ENCODE data around the gene RNU4-1.

Gene RNU4-1

GRCh38 chr12:120276734-120277133 lies 16.3 kb downstream of the RNU4-1 start:
- DNase-seq (ENCODE audit: low spot score): no peak
- no peak for TF ChIP-seq CTCF (IDR thresholded peaks at IDR 0.05; ENCODE audit: extremely low read depth, insufficient read depth, missing control alignments)
- in situ Hi-C loops (cut with MboI; ENCODE audit: low pct_unique_long_range_greater_than_20kb, low sequenced_read_pairs, unreplicated experiment): no loop called here

DNA sequence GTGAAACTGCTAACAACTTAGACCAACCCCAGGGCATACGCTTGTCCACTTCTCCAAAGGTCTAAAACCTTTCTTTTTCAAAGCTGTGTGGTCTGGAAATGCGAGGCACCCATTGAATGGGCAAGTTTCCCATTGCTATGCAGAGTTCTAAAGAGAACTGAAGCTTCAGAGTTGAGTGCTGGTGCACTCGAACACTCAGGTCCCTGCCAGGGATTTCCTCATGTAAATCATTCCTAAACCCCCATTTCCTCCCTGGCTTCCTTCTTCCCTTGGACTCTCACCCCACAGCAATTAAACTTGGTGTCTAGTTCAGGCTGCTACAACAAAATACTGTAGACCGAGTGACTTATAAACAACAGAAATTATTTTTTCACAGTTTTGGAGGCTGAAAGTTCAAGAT lies 25.3 kb downstream of the RNU4-1 start:
- no peak for DNase-seq (ENCODE audit: low spot score)
- TF ChIP-seq CTCF (IDR thresholded peaks at IDR 0.05; ENCODE audit: extremely low read depth, insufficient read depth, missing control alignments): no peak
- in situ Hi-C loops (cut with MboI; ENCODE audit: low pct_unique_long_range_greater_than_20kb, low sequenced_read_pairs, unreplicated experiment): no loop called here

- DNase-seq (ENCODE audit: low spot score): no peak
- in situ Hi-C loops (cut with MboI; ENCODE audit: low pct_unique_long_range_greater_than_20kb, low sequenced_read_pairs, unreplicated experiment): no loop called here
- no peak for TF ChIP-seq CTCF (IDR thresholded peaks at IDR 0.05; ENCODE audit: extremely low read depth, insufficient read depth, missing control alignments)
Observed at GRCh38 chr12:120266180-120266870, 26.7 kb downstream of the RNU4-1 start.

DNA sequence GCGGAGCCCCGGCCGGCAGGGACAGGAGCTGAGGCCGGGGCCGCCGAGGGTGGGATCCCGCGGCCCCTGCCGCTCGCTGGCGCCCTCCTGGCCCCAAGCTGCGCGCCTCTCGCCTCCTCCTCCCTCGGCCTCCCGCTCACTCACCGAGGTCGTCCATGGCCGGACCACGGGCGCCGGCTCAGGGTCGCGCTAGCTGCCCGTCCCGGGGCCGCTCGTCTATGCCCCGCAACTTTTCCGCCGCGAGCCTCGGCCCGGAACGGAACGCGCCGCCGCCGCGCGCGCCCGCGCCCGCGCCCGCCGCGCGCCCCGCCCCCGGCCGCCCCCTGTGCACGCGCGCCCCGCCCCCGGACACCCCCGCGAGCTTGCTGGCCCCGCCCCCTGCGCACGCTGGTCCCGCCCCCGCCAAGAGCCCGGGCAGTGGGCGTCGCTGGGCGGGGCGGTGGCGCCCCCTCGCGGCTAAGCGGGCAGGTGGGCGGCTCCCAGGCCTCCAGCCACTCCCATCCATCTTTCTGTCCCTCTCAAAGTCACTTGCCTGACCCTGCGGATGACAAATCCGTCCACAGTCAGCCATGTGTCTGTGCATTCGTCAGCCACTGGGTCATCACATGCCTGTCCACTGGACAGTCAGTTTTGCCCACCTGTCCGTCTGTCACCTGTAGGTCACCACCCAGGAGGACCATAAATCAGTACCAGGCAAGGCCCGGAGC lies 27.4 kb downstream of the RNU4-1 start, which contains the start of gene PXN:
Gene PXN, minus strand, starts transcription at position 258 of the 707 bp plus-strand sequence. Its CDS starts 101 bp downstream, at position 157.
- DNase-seq (ENCODE audit: low spot score): peak; percentile 96
- in situ Hi-C loops (cut with MboI; ENCODE audit: low pct_unique_long_range_greater_than_20kb, low sequenced_read_pairs, unreplicated experiment): no loop called here
- peak; percentile 87 for TF ChIP-seq CTCF (IDR thresholded peaks at IDR 0.05; ENCODE audit: extremely low read depth, insufficient read depth, missing control alignments)

DNA sequence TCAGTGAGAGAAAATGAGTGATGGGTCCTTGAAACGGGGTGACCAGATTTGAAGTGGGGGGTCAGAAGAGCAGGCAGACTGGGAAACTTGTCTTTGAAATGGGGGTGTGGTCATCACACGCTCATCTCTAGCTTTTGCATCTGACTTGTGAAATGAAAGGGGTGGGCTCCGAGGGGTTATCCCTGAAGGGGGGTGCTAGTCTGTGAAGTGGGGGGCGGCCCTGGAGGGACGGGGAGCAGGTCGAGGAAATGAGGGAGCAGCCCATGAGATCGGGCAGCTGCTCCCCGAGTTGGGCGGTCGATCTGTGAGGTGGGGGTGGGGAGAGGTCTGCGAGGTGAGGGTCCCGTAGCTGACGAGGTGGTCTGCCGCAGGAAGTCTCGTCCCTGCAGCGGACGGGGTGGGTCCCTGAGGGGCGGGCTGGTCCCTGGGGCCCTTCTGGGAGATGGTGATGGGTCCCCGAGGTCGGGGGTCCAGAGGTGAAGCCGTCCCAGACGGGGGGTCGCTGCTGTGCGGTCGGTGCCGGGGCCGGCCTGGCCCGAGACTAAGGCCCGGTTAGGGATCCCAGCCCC lies 28.0 kb downstream of the RNU4-1 start:
- DNase-seq (ENCODE audit: low spot score): no peak
- no peak for TF ChIP-seq CTCF (IDR thresholded peaks at IDR 0.05; ENCODE audit: extremely low read depth, insufficient read depth, missing control alignments)
- in situ Hi-C loops (cut with MboI; ENCODE audit: low pct_unique_long_range_greater_than_20kb, low sequenced_read_pairs, unreplicated experiment): no loop called here

DNA sequence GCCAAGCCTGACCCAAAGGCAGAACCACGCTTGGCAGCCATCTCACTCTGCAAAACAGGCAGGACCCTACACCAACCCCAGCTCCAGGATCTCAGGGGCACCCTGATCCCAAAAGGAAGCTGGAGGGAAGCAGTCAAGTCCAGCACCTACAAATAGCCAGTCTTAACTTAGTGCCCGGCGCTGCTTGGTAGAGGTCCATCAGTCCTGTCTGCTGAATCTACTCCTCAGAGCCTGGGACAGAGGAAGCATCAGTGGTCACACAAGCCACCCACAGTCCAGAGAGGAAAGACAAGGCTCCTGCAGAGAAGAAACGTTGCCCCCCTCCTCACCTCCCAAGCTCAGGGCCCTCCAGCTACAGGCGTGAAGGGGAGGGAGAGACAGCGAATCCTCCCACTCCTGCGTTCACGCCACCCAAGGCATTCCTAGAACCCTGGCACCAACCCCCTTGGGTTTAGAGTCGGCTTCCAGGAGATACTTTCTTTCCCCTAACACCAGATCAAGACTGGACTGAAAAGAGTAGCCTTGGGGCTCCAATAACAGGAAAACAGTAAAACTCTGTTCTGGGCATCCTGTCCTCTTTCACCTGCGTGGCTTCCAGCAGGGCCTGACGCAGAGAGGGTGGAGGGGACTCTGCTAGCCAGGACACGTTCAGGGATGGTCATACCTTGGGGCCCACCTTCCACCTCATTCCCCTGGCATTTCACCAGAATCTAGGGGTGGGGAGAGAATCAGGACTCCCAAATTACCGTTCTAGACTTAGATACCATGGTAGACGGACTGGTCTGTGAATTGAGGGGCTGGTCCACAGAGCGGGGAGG lies 28.7 kb downstream of the RNU4-1 start:
- no peak for TF ChIP-seq CTCF (IDR thresholded peaks at IDR 0.05; ENCODE audit: extremely low read depth, insufficient read depth, missing control alignments)
- DNase-seq (ENCODE audit: low spot score): no peak
- in situ Hi-C loops (cut with MboI; ENCODE audit: low pct_unique_long_range_greater_than_20kb, low sequenced_read_pairs, unreplicated experiment): no loop called here

Data from GM13977 (cell line).